ENCODE measurements around the gene PDK4.

Gene PDK4

DNA sequence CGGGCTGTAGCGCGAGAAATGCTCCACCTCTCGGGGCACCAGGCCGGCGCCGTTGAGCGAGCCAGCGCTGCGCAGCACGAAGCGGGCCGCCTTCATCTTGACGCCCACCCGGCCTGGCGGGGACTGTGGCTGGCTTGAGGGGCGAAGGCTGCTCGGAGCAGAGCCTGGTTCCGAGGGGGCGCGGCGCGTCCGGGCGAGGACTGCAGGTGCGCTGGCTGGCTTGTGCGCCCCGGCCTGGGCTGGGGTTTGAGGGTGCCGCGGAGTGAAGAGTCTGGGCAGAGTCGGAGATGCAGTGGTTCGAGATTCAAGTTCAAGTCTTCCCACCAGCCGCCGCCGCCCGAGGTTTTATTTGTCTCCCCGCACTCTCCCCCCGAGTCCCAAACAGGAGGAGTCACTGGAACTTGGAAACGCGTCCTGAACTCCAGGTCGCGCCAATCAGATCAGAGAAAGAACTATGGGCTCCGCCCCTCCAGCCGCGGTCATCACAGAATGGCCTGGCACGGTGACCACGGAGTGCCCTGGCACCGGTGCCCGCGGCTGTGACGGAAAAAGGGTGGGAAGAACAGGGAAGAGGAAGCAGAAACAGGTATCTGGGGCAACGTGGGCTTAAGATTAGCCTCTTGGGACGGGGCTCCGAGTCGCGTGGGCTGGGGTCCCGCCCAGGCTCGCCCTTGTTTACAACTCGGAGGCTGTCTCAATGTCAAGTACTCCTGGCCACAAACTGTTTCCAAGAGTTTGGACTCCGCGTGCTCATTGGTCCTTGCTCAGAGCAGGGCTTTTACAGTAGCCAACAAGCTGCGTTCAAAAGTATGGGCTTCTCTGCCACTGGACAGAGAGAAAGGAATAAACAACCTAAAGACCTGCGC lies at the start of gene PDK4:
Gene PDK4, minus strand, starts transcription at position 319 of the 866 bp plus-strand sequence. Its CDS starts 223 bp downstream, at position 96.
- DNase-seq (ENCODE audit: low spot score): no peak

DNA sequence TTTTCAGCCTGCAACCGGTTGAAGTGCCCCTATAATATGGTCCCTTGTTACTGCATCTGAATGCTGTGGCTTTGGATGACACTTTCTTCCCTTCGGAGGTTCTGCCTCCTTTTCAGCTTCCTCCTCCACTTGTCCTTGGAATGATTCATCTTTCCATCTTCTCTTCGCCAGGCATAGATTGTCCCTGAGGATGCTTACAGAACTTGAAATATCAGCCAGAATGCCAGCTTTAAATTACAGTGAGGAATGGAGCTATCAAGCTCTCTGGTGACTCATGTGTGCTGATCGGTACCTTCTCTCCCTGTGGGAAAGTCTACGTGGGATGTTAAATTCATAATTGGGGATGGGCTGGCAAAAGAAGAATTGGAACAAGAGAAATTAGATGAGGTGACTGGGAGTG lies 45.9 kb upstream of the PDK4 start:
- no peak for DNase-seq (ENCODE audit: low spot score)

DNA sequence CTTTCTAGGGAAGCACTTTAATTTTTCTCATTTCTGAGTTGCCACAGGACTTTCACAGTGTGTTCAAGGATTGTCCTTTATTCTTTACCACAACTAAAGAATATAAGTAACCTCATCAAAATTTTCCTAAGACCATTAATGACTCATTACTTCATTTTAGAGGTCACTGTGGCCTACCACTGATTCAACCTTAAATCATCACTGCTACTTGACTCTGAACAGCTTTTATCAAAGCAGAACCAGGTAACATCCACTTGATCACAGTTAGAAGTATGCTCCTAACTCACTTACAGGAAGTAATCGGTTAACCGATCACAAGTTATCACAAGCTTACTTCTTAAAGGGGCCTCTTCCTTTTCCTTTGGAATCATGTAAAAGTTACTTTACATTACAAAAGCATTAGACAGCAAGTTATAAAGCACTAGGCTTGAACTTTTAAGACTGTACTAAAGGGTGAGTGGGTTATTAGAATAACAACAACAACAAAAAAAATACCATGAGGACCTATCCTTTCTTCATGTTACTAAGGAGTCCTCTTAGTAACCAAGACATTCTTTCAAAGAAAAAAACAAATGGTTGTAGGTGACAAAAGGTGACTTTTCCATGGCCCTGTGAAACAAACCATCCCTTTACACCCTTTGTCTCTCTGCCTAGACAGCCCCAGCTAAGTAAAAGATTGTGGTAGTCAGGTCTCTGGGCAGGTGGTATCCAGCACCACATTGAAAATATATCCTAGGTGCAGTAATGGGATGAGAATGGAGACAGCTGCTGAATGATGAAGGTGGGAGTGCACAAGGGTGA lies 40.0 kb upstream of the PDK4 start:
- no peak for DNase-seq (ENCODE audit: low spot score)

DNA sequence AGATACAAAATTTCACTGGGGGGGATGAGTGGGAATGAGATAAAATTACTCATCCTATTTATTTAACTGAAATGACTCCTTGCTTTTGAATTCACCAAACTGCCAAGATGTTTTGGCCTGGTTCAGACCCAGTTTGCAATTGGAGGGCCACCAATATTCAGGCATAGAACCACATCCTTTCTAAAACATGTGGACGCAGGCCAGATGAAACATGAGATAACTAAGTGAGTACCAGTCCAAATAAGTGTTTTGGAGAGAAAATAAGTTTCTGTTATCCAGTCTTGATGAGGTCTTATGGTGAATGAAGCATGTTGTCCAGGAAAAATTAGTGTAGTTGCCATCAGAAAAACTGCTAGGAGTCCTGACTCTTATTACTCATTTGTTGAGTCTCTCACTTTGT lies 36.3 kb upstream of the PDK4 start:
- no peak for DNase-seq (ENCODE audit: low spot score)

DNA sequence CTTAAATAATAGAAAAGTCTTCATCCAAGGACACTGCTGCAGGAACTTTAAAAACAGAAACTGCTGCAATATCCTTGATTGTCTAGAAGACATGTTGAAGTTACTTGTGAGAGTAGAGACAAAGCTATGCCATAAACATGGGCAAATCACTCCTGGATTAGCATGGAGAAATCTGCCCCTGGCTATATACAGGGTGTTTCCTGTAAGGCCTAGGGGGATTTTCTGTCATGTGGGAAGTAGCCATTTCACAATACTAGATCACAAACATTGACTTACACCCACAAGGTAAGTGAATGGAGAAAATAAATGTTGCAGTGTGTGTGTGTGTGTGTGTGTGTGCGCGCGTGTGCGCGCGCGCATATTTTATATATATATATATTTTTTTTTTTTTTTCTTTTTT lies 35.2 kb upstream of the PDK4 start:
- DNase-seq (ENCODE audit: low spot score): no peak

DNA sequence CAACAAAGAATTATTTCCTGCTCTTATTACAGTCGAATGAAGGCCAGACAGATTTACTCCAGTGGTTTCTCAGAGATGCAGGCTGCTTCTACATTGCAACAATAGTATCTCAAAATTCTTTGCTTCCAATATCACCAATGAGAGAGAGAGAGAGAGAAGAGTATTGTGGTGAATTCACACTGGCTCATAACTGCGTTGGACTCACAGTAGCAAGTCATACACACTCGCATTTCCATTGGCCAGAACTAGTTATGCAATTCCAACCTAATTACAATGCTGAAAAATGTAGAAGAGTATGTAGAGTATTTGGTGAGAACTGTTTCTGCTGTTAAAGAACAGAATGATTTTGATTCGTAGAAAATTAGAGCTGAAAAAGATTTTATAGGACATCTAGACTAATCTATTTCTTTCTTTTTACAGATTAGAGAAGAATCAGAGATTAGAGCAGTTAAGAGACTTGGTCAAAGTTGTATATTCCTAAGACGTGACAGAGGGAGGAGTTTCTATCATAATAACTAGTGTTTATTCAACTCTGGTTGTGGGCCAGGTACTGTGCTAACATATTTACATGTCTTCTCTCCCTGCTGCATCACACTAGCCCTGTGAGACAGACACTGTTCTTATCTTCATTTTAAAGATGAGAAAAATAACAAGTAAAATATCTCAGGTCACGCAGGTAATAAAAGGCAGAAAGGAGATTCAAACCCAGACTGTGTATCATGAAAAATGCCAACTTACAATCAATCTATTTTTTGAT lies 34.6 kb upstream of the PDK4 start:
- no peak for DNase-seq (ENCODE audit: low spot score)

DNA sequence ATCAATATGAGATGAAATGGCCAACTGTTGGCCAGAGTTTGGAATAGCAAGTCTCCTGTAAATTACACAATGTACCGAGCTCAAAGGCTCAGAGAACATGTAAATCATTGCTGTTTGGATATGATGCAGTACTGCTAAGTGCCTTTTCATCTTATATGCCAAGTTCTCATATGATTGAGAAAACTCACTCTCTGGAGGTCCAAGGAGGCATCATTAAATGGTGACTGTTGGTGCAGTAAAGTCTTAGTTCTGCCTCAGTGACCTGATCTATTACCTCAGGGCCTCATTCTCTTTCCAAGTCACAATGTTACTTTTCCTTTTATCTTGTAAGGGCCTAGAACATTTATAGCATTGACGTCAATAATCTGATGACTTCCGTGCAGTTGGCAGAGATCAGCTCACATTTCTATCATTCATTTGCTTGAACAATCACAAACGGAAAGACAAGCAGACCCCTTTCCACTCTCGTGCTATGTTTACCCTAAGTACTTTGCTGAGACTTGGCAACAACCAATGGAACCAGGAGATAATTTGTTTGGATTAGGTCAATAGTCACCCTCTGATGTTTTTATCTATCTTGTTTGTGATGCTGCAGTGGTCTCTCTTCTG lies 32.6 kb upstream of the PDK4 start:
- no peak for DNase-seq (ENCODE audit: low spot score)

DNA sequence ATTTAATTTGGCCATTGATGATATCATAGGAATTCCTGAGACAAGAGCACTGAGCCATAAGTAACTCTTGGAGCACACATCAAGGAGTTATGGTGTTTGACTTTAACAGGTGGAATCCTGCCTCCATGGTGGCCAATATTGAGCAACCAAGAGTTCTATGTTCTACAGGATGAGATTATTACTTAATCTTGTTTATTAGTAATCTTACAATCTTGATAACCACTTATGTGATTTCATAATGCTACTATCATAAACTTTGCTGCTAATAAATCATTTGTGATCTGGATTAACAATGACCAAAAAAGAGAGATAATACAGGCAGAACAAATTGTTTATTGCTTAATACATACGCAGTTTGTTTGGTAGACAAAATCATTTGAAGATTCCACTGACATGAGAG lies 27.5 kb upstream of the PDK4 start:
- no peak for DNase-seq (ENCODE audit: low spot score)

DNA sequence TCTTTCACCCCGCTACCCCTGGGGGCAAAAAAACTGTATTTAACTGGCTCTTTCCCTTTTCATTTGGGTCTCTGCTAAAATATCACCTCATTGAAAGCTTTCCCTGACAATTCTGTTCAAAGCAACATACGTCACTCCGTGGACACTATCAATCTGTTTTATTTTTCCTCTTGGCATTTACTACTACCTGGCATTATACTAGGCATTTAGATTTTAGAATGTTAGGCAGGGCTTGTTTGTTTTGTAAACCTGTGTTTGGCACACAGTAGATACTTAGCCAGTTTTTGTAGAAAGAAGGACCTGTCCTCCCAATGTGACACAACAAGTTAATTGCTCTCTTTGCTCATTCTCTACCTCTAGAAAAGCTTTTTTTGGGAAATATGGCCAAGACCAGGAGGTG lies 26.5 kb upstream of the PDK4 start:
- no peak for DNase-seq (ENCODE audit: low spot score)

DNA sequence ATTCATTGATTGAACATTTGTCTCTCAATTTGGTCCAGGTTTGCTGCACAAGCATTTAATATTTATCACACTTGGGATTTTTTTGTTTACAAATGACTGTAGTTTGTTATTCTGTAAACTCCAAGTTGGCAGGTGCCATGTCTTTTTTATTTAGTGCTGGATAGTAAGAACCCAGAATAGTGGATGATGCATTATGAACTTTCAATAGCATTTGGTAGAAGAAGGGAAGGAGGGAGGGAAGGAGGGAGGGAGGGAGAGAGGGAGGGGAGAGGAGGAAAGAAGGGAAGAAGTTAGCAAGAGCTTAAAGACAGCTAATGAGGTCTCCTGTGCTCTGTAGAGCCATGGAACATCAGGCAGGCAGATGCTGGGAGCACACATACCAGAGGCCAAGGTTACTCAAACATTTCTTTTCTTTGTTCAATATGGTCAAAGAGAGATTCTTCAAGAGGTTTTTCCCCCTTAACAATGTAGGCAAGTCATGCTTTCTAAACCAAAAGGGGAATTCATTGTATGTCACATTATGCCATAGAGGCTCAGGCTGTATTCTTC lies 25.8 kb upstream of the PDK4 start:
- DNase-seq (ENCODE audit: low spot score): no peak

DNA sequence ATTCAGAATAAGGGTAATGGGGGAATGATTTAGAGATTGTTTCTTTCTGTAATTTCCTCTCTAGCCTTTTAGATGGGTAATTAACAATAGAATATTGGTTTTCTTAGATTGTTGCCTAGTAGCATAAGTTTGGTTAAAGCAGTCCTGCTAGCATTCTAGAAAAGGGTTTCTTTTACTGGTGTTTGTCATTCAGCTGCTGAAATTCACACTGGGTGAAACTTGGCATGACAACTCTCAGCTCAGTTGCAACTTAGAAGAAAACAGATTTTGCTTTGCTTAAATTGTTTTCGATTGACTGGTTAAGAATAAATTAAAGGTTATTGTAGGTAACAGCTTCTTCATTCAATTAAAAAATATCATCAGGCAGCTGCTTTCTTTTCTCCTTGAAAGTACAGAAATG lies 25.1 kb upstream of the PDK4 start:
- no peak for DNase-seq (ENCODE audit: low spot score)

DNA sequence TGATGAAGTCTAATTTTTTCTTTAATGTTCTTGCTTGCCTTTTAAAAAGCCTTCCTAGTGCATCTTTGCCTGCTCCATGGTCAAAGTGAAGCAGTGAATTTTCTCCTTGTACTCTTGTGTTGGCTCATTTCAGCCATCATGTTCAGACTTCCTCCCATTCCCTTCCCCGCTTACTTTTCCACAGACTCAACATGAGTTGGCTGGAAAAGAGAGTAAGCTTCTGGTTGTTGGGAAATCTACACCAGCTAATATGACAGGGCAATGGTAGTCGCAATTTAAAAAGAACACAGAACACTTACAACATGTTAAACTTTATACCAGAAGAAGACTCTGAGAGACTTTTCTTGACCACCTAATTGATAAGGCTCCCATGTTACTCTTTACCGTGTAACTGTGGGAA lies 24.3 kb upstream of the PDK4 start:
- DNase-seq (ENCODE audit: low spot score): no peak

DNA sequence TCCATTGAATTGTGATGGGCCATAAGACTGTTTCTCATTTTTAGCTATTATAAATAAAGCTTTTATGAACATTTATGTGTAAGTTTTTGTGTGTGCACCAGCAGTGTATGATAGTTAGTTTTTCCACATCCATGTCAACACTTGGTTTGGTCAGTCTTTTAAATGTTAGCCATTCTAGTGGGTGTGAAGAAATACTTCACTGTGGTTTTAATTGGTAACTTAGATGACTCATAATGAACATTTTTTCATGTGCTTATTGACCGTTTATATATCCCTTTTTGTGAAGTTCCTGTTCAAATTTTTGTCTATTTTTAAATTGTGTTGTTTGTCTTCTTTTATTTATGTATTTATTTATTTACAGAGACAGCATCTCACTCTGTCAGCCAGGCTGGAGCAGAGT lies 23.6 kb upstream of the PDK4 start:
- no peak for DNase-seq (ENCODE audit: low spot score)

DNA sequence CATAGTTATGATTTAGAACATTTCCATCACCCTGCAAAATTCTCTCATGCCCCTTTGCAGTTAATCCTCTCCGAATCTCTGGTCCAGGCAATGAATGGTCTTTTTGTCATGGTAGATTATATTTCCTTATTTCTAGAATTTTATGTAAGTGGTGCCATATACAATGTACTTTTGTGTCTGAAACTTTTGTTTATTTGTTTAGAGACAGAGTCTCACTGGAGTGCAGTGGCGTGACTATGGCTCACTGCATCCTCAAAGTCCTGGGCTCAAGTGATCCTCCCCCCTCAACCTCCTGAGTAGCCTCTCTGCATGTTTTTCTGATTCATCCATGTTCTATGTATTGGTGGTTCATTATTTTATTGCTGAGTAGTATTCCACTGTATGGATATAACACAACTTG lies 23.2 kb upstream of the PDK4 start:
- DNase-seq (ENCODE audit: low spot score): no peak

DNA sequence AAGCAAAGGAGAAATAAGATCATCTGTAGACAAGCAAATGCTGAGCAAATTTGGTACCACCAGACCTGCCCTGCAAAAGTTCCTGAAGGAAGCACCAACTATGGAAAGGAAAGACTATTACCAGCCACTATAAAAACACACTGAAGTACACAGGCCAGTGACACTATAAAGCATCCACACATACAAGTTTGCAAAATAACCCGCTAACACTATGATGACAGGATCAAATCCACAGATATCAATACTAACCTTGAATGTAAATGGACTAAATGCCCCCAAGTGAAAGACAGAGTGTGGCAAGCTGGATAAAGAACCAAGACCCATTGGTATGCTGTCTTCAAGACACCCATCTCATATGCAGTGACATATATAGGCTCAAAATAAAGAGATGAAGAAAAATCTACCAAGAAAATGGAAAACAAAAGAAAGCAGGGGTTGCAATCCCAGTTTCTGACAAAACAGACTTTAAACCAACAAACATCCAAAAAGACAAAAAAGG lies 18.2 kb upstream of the PDK4 start:
- no peak for DNase-seq (ENCODE audit: low spot score)

DNA sequence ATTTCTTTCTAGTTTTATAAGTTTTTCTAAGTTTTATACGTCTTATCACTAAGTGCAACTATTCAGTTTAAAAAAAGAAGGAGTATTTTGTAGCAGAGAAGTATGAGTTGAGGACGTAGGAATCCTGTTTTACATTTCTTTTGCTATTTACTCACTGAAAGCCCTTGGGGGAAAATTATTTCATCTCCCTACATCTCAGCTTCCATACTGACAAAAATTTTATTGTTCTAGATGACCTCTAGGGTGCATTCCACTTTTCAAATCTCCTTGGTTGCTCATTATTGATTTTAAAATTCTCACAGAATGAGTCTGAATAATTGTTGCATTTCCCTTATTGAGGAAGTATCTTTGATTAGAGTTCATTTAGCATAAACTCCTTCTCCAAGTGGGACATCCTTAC lies 14.9 kb upstream of the PDK4 start:
- DNase-seq (ENCODE audit: low spot score): no peak

DNA sequence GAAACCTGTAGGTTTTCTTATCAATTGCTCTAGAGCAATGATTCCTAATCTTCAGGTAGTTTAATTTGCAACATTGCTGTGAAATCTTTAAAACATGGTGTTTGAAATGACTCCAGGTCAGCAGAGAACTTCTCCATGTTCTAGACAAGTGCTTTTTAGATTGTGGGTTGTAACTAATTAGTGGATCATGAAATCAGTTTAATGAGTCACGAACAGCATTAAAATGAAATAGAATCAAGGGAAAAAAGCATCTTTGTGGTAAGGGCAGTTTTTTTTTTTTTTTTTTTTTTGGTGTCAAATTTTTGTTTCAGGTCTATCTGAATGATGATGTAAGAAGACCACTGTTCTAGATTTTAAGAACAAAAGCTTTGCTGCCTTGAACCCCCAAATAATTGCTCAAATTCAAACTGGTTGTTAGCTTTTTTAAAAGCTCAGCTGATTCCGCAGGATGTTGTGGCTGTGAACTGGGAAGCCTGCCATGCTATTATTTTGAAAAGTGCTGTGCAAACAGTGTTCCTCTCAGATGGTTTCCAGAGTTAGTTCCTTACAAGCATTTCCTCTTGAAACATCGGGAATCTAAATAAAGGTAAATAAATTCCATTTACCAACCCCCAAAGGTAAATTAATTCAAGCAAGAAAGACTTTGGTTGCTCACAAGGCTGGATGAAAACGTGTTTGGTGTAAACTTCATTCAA lies 13.1 kb upstream of the PDK4 start:
- DNase-seq (ENCODE audit: low spot score): no peak

DNA sequence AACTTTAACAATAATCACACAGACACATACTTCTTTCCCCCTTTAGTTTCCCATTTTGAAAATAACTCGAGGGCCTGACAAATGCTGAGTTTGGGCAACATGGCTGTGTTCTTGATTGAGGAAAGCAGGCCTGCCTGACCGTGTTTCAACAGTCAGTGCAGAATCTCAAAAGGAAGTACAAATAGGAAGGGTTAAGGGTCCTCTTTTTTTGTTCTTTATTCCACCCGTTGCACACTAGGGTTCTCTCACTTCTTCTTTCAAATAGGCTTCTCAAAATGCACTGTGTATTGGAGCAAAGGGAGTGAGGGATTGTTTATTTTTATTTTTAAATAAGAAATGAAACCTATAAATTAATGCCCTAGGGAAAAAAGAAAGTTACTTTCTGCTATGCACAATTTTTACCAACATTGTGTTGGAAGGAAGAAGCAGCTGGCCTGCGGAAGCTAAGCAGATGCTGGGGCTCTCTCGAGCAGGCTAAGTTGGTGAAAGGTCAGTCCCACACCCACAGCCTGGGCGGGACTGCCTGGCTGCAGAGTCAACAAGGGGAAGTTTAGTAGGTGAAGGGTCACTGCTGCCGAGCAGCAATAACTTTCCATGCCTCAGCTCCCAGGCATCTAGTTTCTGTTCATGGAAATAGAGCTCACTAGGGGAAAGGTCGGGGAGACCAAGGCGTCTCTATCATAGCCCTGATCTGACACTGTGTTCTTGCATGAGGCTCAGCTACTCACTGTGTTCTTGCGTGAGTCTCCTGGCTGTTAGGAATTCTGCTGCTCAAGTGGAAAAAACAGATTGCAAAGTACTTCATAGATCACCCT lies 12.2 kb upstream of the PDK4 start:
- DNase-seq (ENCODE audit: low spot score): no peak

DNA sequence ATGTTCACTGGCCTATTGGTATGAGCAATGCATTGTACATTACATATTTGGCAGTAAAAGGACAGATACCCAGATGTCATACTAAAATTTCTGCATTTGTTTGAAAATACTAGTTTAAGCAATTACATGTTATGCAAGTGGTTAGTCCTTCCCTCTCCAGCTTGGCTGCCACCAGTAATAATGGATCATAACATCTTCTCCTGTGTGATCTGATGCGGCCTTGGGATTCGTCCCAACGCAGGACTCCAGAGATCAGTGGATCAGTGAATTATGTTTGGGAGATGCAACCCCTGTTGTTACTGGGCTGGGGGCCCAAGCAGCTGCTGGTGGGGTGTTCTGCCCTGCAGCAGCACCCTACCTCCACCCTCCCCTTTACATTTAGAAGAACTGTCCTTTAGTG lies 11.2 kb upstream of the PDK4 start:
- no peak for DNase-seq (ENCODE audit: low spot score)

DNA sequence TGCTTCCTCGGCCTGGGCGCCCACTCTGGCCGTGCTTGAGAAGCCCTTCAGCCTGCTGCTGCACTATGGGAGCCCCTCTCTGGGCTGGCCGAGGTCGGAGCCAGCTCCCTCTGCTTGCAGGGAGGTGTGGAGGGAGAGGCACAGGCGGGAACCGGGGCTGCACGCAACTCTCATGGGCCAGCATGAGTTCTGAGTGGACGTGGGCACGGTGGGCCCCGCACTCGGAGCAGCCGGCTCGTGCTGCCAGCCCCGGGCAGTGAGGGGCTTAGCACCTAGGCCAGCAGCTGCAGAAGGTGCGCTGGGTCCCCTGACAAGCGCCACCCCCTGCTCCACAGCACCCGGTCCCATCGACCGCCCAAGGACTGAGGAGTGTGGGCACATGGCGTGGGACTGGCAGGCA lies 9.0 kb upstream of the PDK4 start:
- DNase-seq (ENCODE audit: low spot score): no peak

Data from CD4-positive, alpha-beta T cell treated with Interleukin-6 at 100 ng/mL for 8 hours (primary cell).